Central memory CD8-positive, alpha-beta T cell (primary cell): ENCODE data around the gene FAM13C.

Experiments
- ATAC-seq: fragments of 150-1000 bp; cut with Tn5 transposase; replicated peaks from 2 replicates; pipeline ENCODE4 v1.10.0; 2022; ENCODE audit warnings: mild to moderate bottlenecking, moderate FRiP score, moderate number of reproducible peaks; ENCODE audit not compliant: poor library complexity, severe bottlenecking; ENCODE audit errors: extremely low read depth
- DNase-seq, 2 donors: peaks; one replicate each; pipeline ENCODE4 v3.0.0; 2021; ENCODE audit warnings: low spot score in 2 of 2
- H3K27ac Mint-ChIP-seq: one replicate; pipeline ENCODE4 v1.8.0; 2022; ENCODE audit warnings: low read depth, mild to moderate bottlenecking, moderate library complexity, mixed read lengths
- H3K27me3 Mint-ChIP-seq: one replicate; pipeline ENCODE4 v1.8.0; 2022; ENCODE audit warnings: mixed read lengths
- H3K36me3 Mint-ChIP-seq: one replicate; pipeline ENCODE4 v1.8.0; 2022; ENCODE audit warnings: mild to moderate bottlenecking, moderate library complexity, mixed read lengths; ENCODE audit not compliant: insufficient read depth
- H3K4me1 Mint-ChIP-seq: one replicate; pipeline ENCODE4 v1.8.0; 2022; ENCODE audit warnings: mixed read lengths
- H3K4me3 Mint-ChIP-seq: one replicate; pipeline ENCODE4 v1.8.0; 2022; ENCODE audit warnings: mild to moderate bottlenecking, moderate library complexity, mixed read lengths
- H3K9me3 Mint-ChIP-seq: one replicate; pipeline ENCODE4 v1.8.0; 2022; ENCODE audit warnings: mixed read lengths

FAM13C gene

GRCh38 chr10:59324597-59324996 is 37.8 kb downstream of the FAM13C start:
- H3K9me3 Mint-ChIP-seq: peaks cover 5% of the 10 kb centered on the region
- no peak for ATAC-seq
- H3K27ac Mint-ChIP-seq: no peak overlapping the region

GRCh38 chr10:59323831-59324401 is 38.4 kb downstream of the FAM13C start:
- H3K4me3 Mint-ChIP-seq: no peak overlapping the region
- H3K36me3 Mint-ChIP-seq: peaks cover 2% of the 10 kb centered on the region
- no peak for DNase-seq
- no peaks in the 10 kb centered on the region for H3K27me3 Mint-ChIP-seq
- H3K27ac Mint-ChIP-seq: no peak overlapping the region
- H3K4me1 Mint-ChIP-seq: no peaks in the 10 kb centered on the region
- ATAC-seq: no peak
- peaks cover 5% of the 10 kb centered on the region for H3K9me3 Mint-ChIP-seq

More at GRCh38 chr10:59324597-59324996, 37.8 kb downstream of the FAM13C start:
- H3K36me3 Mint-ChIP-seq: peaks cover 2% of the 10 kb centered on the region
- H3K27me3 Mint-ChIP-seq: no peaks in the 10 kb centered on the region
- no peaks in the 10 kb centered on the region for H3K4me1 Mint-ChIP-seq
- no peak for DNase-seq
- H3K4me3 Mint-ChIP-seq: no peak overlapping the region

GRCh38 chr10:59323036-59323459 is 39.3 kb downstream of the FAM13C start:
- no peak for DNase-seq
- Mint-ChIP-seq H3K4me1 (no peaks in the 10 kb centered on the region), H3K27ac (no peak overlapping the region), H3K9me3 (peaks cover 5% of the 10 kb centered on the region), H3K4me3 (no peak overlapping the region), H3K27me3 (no peaks in the 10 kb centered on the region), H3K36me3 (peaks cover 2% of the 10 kb centered on the region)
- ATAC-seq: no peak

GRCh38 chr10:59322131-59322530 is 40.2 kb downstream of the FAM13C start:
- ATAC-seq: no peak
- no peaks in the 10 kb centered on the region for H3K4me1 Mint-ChIP-seq

GRCh38 chr10:59320355-59320754 is 42.0 kb downstream of the FAM13C start:
- no peaks in the 10 kb centered on the region for H3K27me3 Mint-ChIP-seq
- H3K36me3 Mint-ChIP-seq: peaks cover 2% of the 10 kb centered on the region
- H3K4me3 Mint-ChIP-seq: no peak overlapping the region
- no peaks in the 10 kb centered on the region for H3K4me1 Mint-ChIP-seq
- peaks cover 5% of the 10 kb centered on the region for H3K9me3 Mint-ChIP-seq
- no peak for ATAC-seq
- no peak overlapping the region for H3K27ac Mint-ChIP-seq
- no peak for DNase-seq

More at GRCh38 chr10:59322131-59322530, 40.2 kb downstream of the FAM13C start:
- Mint-ChIP-seq H3K36me3 (peaks cover 2% of the 10 kb centered on the region), H3K27ac (no peak overlapping the region), H3K27me3 (no peaks in the 10 kb centered on the region), H3K4me3 (no peak overlapping the region), H3K9me3 (peaks cover 5% of the 10 kb centered on the region)
- no peak for DNase-seq

- Mint-ChIP-seq H3K36me3 (peaks cover 2% of the 10 kb centered on the region), H3K27ac (no peak overlapping the region), H3K9me3 (peaks cover 5% of the 10 kb centered on the region), H3K27me3 (no peaks in the 10 kb centered on the region), H3K4me3 (no peak overlapping the region), H3K4me1 (no peaks in the 10 kb centered on the region)
- DNase-seq (no peak), ATAC-seq (no peak)
Measured at GRCh38 chr10:59319854-59320253, 42.5 kb downstream of the FAM13C start.

- DNase-seq (no peak), ATAC-seq (no peak)
- H3K9me3 Mint-ChIP-seq: peaks cover 2% of the 10 kb centered on the region
- no peaks in the 10 kb centered on the region for H3K36me3 Mint-ChIP-seq
- no peaks in the 10 kb centered on the region for H3K4me1 Mint-ChIP-seq
- no peak overlapping the region for H3K4me3 Mint-ChIP-seq
- H3K27ac Mint-ChIP-seq: no peak overlapping the region
- H3K27me3 Mint-ChIP-seq: no peaks in the 10 kb centered on the region
Measured at GRCh38 chr10:59317066-59317465, 45.3 kb downstream of the FAM13C start.

- DNase-seq (no peak), ATAC-seq (no peak)
- Mint-ChIP-seq H3K4me3 (no peak overlapping the region), H3K36me3 (no peaks in the 10 kb centered on the region), H3K9me3 (no peaks in the 10 kb centered on the region), H3K27ac (no peak overlapping the region), H3K4me1 (no peaks in the 10 kb centered on the region), H3K27me3 (no peaks in the 10 kb centered on the region)
Measured at GRCh38 chr10:59315465-59315864, 46.9 kb downstream of the FAM13C start.

GRCh38 chr10:59314268-59314667 is 48.1 kb downstream of the FAM13C start:
- H3K36me3 Mint-ChIP-seq: no peaks in the 10 kb centered on the region
- H3K9me3 Mint-ChIP-seq: peaks cover 4% of the 10 kb centered on the region
- H3K4me3 Mint-ChIP-seq: no peak overlapping the region
- DNase-seq (no peak), ATAC-seq (no peak)
- no peaks in the 10 kb centered on the region for H3K27me3 Mint-ChIP-seq
- H3K4me1 Mint-ChIP-seq: no peaks in the 10 kb centered on the region
- no peak overlapping the region for H3K27ac Mint-ChIP-seq

GRCh38 chr10:59312247-59312646 is 50.1 kb downstream of the FAM13C start:
- no peaks in the 10 kb centered on the region for H3K36me3 Mint-ChIP-seq
- peaks cover 15% of the 10 kb centered on the region for H3K9me3 Mint-ChIP-seq
- H3K27ac Mint-ChIP-seq: no peak overlapping the region
- H3K4me3 Mint-ChIP-seq: no peak overlapping the region
- ATAC-seq (no peak), DNase-seq (no peak)
- no peaks in the 10 kb centered on the region for H3K4me1 Mint-ChIP-seq
- H3K27me3 Mint-ChIP-seq: no peaks in the 10 kb centered on the region

- no peak overlapping the region for H3K27ac Mint-ChIP-seq
- DNase-seq: no peak
Measured at GRCh38 chr10:59311025-59311424, 51.3 kb downstream of the FAM13C start.

GRCh38 chr10:59310324-59310914 is 51.9 kb downstream of the FAM13C start:
- H3K4me1 Mint-ChIP-seq: no peaks in the 10 kb centered on the region
- H3K36me3 Mint-ChIP-seq: no peaks in the 10 kb centered on the region
- peaks cover 15% of the 10 kb centered on the region for H3K9me3 Mint-ChIP-seq
- no peaks in the 10 kb centered on the region for H3K27me3 Mint-ChIP-seq
- H3K27ac Mint-ChIP-seq: no peak overlapping the region
- ATAC-seq (no peak), DNase-seq (no peak)
- no peak overlapping the region for H3K4me3 Mint-ChIP-seq

More at GRCh38 chr10:59311025-59311424, 51.3 kb downstream of the FAM13C start:
- H3K4me1 Mint-ChIP-seq: no peaks in the 10 kb centered on the region
- no peak overlapping the region for H3K4me3 Mint-ChIP-seq
- H3K27me3 Mint-ChIP-seq: no peaks in the 10 kb centered on the region
- ATAC-seq: no peak
- H3K36me3 Mint-ChIP-seq: no peaks in the 10 kb centered on the region
- H3K9me3 Mint-ChIP-seq: peaks cover 15% of the 10 kb centered on the region

- ATAC-seq (no peak), DNase-seq (no peak)
- H3K4me1 Mint-ChIP-seq: no peaks in the 10 kb centered on the region
- H3K36me3 Mint-ChIP-seq: no peaks in the 10 kb centered on the region
- H3K4me3 Mint-ChIP-seq: no peak overlapping the region
- H3K27ac Mint-ChIP-seq: no peak overlapping the region
- H3K27me3 Mint-ChIP-seq: no peaks in the 10 kb centered on the region
- peaks cover 19% of the 10 kb centered on the region for H3K9me3 Mint-ChIP-seq
Measured at GRCh38 chr10:59304521-59305097, 57.7 kb downstream of the FAM13C start.
